Ishikawa (cell line): ENCODE measurements around the gene SCML2.

Experiments
- MAX ChIP-seq: IDR thresholded peaks from 2 replicates; pipeline ENCODE4 v1.6.1; 2012
- REST ChIP-seq: IDR thresholded peaks from 2 replicates; pipeline ENCODE4 v1.6.1; 2012; ENCODE audit warnings: low read depth, mild to moderate bottlenecking
- TAF1 ChIP-seq: IDR thresholded peaks from 2 replicates; pipeline ENCODE4 v1.6.1; 2012; ENCODE audit warnings: low read depth, mild to moderate bottlenecking
- USF1 ChIP-seq: IDR thresholded peaks from 2 replicates; pipeline ENCODE4 v1.6.1; 2012
- YY1 ChIP-seq: IDR thresholded peaks from 2 replicates; pipeline ENCODE4 v1.6.1; 2012; ENCODE audit warnings: low read depth

GRCh38 chrX:18291006-18291545 lies 63.4 kb downstream of the SCML2 start:
- TF ChIP-seq REST: no peak
- no peak for TF ChIP-seq TAF1
- TF ChIP-seq MAX: no peak
- no peak for TF ChIP-seq YY1
- TF ChIP-seq USF1: no peak
